IPS DF 4.7 (cell line): ENCODE measurements around the gene CDCP1.
A peak's percentile ranks its signal among the peaks of the same experiment; 100 is the strongest.
"Not testable (repeated sequence)": the region's sequence is repeated elsewhere in the genome, so short reads cannot be mapped to it uniquely, and the experiment has no call there.

ENCODE experiments used
- DNase-seq: peaks from one replicate; pipeline ENCODE4 v3.0.0-alpha.2; 2013; ENCODE audit warnings: low spot score; ENCODE audit errors: extremely low read depth

Gene CDCP1

DNA sequence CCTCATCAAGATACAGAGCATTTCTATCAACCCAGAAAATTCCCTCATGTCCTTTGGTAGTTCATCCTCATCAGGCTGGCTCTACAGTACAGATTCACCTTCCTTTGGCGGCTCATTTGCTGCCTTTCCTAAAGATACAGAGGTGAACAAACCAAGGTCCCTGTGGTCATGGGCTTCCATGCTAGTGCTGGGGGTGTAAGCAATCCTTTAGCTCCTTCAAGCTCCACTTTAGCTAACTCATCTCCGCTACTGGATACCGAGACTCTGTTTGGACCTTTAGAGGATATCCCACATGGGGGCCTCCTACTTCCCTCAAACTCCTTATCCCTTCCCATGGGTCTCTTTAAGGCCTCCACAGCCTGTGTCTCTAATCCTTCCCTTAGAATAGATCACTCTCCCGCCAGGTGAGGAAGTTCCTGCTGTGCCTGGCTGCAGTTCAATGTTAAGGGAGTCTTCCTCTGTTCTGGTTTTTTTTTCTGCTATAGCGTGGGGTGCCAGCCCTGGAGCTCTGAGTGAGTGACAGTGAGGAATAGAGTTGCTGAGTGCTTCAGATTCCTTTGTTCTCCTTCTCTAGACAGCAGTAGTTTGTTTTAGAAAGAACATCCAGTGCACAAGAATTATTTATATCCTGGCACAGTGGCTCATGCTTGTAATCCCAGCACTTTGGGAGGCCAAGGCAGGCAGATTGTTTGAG is 89.4 kb downstream of the CDCP1 start:
- no peak for DNase-seq

DNA sequence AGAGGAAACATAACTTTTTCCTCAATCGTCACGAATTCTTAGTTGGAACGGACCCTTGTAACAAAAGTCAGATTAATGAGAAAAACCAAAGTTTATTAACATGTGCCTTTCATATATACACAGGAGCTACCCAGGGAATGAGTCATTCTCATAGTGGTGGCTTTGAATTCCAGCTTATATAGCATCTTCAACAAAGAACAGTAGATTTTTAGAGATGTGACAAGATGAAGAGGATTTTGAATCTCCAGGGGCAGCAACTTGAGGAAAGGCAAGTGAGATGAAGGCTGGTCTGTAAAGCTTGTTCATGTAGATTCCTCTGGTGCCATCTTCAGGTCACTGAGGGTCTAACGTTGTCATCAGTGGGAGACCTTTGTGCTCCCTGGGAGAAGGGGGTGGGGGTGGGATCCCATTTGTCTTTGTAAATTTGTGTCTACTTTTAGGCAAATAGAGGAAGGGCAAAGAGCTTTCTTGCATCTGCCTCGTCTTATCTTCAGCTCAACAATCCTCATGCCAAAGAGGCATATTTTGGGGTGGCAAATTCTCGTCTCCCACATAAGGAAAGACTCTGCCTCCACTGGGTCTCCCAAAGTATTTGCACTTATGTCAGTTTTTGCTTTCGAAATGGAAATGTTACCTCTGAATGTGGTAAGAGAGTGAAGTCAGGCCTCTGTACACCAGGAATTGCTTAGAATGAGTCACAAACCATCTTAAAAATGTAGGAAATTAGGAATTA is 90.6 kb downstream of the CDCP1 start:
- no peak for DNase-seq

DNA sequence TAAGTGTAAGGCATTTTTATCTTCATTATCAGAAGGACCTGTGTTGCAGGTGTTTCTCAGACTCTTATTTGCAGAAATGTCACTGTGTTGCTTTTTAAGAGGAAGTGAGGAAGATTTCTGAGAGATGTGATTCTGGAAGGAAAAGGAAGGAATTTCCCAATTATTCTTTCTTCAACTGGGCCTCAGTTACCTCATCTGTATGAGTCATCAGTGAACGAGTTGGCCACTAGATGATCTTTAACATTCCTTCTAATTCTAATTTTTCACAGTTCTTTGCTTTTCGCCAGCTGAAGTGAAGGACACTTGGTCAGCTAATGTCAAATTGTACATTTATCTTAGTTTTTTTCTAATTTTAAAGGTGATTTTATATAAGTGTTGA is 91.2 kb downstream of the CDCP1 start:
- no peak for DNase-seq

DNA sequence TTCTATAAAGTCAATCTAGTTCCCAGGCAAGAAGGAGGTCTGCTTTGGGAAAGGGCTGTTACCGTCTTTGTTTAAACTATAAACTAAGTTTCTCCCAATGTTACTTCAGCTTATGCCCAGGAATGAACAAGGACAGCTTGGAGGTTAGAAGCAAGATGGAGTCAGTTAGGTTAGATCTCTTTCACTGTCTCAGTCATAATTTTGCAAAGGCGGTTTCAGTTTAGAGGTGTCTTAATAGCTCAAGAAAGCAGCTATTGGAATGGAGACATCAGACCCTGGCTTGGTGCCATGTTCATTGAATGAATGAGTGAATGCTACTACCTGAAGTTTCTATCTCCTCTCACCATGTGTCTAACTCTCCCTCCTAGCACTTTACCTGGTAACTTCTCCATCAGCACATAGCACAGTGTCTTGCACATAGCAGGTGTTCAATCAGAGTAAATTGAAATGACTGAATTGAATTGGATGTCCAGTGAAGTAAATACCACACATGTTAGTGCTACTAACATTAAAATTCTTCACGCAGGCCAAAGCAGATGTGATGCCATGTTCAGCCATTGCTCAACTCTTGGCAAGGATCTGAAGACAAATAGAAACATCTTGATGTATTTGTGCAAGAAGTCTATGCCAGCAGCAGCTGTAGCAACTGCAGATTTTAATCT is 91.9 kb downstream of the CDCP1 start:
- no peak for DNase-seq

DNA sequence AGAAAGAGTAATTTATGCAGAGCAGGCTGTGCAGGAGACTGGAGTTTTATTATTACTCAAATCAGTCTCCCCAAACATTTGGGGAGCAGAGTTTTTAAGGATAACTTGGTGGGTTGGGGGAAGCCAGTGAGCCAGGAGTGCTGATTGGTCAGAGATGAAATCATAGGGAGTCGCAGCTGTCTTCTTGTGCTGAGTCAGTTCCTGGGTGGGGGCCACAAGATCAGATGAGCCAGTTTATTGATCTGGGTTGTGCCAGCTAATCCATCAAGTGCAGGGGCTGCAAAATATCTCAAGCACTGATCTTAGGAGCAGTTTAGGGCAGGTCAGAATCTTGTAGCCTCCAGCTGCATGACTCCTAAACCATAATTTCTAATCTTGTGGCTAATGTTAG is 92.4 kb downstream of the CDCP1 start:
- DNase-seq: not testable (repeated sequence)

DNA sequence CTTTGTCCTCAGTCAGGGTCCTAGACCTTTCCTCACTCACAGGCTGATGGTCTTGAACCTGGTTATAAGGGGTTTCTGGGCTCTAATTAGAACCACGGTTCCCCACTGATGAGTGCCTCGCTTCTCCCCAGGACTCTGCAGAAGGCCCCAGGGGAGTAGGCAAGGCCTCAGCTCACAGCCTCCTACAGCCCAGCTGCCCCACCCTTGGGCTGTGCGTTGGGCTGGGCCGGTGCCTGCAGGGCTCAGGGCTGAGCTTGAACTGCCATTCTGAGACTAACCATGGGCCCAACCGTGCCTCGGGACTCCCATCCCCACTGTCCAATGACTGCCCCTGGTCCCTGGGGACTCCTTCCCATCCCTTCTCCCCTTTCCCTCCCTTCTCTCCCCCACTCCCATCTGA is 94.5 kb downstream of the CDCP1 start:
- DNase-seq: no peak

DNA sequence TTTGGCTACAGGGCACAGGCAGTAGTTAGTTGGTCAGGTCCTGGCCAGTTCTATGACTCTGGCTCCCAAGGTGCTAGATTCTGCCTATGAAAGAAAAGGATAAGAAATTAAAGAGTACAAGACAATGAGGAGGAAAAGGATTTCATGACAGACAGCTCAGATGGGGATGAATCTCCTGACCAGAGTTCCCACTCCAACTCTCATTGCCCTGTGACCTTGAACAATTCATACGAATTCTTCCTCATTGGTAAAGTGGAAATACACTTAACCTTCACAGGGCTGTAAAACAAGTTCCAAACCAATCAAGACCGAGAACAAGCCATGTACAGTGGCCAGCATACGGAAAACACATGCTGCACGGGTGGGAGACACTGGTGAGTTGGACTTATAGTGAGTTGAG is 96.4 kb downstream of the CDCP1 start:
- no peak for DNase-seq

DNA sequence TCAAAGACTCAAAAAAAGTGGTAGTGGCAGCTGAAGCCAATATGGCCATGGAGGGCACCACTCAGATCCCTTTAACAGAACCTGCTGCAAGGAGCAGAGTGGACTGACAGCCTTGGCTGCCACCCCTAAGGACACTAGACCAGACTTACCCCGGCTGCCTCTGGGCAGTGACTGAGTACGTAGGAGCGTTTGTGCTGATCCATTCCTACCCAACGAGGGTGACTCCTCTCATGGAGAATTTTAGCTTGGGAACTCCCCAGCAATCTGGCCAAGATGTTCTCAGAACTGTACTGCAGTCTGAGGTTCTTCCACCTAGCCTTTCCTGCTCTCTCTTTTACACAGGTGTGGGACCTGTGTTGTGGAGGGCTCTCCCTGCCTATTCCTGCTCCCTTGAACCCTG is 97.9 kb downstream of the CDCP1 start:
- DNase-seq: no peak

DNA sequence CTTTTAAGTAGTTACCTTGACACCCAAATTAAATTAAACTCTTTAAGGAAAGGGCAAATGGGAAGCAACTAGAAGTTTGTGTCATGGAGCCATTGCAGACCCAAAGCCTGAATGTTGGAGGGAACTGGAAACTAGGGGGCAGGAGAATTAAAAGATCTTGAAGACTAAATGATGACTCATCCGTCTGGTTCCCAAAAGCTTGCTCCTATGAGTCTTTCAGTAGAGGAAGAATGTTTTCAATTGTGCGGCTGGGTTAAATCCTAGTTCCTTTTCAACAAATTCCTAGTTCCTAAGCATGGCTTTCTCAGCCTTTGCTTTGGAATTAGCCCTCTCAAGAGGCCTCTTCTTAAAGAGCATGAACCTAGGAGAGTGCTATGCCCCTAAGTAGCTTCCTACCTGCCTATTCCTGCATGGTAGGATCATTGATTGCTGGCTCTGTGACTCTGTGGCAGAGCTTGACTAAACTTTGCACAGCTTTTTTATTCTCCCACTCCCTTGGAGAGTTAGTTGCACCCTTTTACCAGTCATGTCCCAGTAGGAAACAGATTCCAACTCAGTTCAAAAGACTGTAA is 102.4 kb downstream of the CDCP1 start:
- no peak for DNase-seq

DNA sequence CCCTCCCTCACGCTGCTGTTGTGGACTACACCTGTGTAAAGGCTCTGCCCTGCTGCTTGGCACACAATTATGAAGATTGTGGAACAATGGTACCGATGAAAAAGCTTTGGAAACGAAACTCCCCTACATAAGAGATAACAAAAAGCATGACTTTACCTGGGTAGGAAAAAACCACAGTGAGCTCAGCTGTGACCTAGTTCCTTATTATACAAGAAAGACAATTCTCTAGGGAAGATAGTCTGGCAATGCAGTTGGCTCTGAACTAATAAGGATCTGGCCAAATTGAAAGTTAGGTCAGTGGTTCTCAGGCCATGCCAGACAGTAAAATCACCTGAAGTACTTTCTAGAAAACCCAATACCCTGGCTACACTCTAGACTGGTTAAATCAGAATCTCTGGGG is 104.0 kb downstream of the CDCP1 start:
- DNase-seq: no peak

DNA sequence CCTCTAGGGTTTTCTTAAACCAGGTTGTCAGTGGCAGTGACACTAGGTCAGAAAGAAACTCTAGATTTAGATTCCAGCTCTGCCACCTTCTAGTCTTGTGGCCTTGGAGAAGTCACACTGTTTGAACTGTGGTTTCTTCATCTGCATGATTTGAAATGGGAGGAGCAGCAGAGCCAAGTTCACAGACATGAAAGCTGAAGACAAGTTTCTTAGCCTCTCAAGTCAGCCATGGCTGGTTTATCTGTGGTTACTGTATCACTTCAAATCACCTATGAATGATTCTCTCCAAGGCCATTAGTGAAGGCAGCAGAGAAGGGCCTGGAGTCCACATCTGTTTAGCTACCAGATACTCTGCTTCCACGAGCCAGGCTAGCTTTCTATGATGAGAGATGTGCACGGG is 104.5 kb downstream of the CDCP1 start:
- DNase-seq: no peak

DNA sequence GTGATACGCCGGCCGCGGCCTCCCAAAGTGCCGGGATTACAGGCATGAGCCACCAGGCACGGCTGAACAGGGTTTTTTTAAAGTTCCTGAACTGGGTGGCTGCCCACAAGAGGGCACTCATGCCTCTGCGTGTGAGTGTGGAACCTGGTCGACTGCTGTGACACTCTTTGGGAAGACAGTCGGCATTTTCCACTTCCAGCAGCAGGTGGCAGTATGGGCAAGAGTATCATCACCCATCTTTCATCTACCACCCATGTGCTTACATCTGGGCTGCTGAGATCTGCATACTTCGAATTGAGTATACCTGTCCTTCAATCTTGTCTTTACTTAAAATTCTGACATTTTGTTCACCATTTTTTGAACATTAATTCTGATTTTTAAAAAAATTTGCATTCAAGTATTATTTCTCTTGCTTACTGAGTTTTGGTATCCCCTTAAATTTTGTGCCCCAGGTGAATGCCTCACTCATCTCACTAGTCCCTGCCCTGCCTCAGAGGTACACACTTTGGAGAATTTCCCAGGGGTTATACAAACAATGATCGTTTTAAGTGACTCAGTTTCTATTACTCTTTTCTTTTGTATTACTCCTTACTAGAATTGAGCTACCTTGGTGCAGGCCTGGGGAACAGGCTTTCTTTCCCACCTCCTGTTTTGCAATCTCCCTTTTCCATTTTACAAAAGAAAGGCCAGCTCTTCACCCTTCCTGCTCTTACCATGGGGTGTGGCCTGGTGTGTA is 108.3 kb downstream of the CDCP1 start:
- peak; percentile 93 for DNase-seq

DNA sequence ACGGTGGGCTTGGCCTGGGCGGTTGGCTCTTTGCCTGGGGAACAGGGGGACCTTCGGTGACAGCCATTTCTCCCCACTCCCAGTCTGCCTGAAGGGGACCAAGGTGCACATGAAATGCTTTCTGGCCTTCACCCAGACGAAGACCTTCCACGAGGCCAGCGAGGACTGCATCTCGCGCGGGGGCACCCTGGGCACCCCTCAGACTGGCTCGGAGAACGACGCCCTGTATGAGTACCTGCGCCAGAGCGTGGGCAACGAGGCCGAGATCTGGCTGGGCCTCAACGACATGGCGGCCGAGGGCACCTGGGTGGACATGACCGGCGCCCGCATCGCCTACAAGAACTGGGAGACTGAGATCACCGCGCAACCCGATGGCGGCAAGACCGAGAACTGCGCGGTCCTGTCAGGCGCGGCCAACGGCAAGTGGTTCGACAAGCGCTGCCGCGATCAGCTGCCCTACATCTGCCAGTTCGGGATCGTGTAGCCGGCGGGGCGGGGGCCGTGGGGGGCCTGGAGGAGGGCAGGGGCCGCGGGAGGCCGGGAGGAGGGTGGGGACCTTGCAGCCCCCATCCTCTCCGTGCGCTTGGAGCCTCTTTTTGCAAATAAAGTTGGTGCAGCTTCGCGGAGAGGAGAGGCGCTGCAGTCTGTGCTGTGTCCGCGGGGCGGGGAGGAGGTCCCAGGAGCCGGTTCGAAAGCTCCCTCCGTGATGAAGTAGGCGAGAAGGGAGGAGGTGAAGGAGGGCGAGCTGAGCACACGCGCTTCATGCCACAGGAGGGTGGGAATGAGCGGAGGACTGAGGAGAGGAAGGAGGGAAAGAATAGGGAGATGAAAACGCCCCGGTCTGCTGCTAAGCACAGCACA is 110.5 kb downstream of the CDCP1 start:
- DNase-seq: no peak

DNA sequence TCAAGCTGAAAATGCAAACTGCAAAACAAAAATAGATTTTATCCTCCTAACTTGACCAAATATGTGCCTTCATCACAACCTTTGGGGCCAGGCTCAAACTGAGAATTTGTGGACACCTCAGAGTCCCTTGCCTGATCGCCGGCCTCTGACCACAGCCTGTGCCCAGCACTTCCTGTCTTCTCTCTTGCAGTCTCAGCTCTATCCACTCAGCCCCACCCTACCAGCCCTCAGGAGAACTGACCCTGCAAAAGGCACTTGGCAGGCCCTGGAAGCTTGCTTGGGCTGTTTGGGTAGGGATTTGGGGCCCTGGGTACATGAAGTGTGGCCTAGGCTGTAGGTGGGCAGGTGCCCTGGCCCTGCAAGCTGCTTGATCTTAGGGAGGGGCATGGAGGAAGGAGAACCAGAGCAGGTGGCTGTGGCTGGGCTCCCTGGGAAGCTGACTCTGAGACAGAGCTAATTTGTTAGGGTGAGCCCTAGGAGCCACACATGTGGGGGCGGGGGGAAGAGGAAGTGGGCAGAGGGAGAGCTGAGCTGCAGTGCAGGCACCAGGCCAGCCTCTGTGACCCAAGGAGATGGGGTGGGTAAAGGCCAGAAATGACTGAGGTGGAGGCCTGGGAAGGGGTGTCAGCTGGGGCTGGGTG is 111.4 kb downstream of the CDCP1 start:
- no peak for DNase-seq

DNA sequence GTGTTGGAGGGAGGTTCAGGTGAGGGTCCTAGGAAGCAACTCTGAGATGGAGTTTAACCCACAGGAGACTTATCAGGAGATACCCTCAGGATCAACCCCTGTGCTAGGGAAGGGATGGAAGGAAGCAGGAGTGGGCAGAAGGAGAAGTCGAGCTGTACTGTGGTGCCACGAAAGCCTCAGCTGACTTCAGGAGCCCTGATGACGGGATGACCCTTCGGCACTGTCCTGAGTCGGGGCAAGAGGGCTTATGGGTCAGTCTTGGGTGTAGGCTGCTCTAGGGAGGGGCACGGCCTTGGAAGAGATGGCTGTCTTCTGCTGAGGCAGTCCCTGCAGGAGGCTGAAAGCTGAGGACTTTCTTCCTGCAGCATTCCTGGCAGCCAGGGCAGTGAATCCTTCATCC is 112.4 kb downstream of the CDCP1 start:
- no peak for DNase-seq
